IMR-90 (cell line): Measurements from ENCODE around the gene PKIG. TPM values are rescaled to one million over a fixed set of nuclear protein-coding genes. Genes with fewer than 3 reads are reported as not detected.

Experiments
- ATAC-seq: fragments of 200-7000 bp; cut with Tn5 transposase; 2 replicates; pipeline ENCODE4 v1.9.1; 2020; ENCODE audit warnings: low read depth, mild to moderate bottlenecking, moderate library complexity
- BruUV-seq: library from RNA; stranded (reverse); fragments of 400-500 nt; replicated peaks from 2 replicates; lab custom pipeline; 2021; lab: Mats Ljungman, UMichigan
- CTCF ChIA-PET: fragments of 300-600 bp; formaldehyde crosslinking; extraction: SDS; loops from one replicate; lab custom pipeline; 2021; ENCODE audit warnings: antibody characterized with exemption; lab: Yijun Ruan, JAX
- POLR2A ChIA-PET: fragments of 300-600 bp; sonication (Branson Sonifier 250); formaldehyde crosslinking; loops from one replicate; lab custom pipeline; 2022; ENCODE audit warnings: antibody characterized with exemption; ENCODE audit not compliant: unreplicated experiment; lab: Charles Lee
- DNase-seq: peaks from one replicate; pipeline ENCODE4 v3.0.0; 2013
- H2AFZ ChIP-seq: replicated peaks from 2 replicates; pipeline ENCODE3; 2013; ENCODE audit warnings: low read length, mild to moderate bottlenecking; ENCODE audit not compliant: poor library complexity
- H2AK5ac ChIP-seq: 2 replicates; pipeline ENCODE4 v1.6.1; 2013; ENCODE audit warnings: low read depth, low read length, inconsistent platforms
- H2AK9ac ChIP-seq: replicated peaks from 2 replicates; pipeline ENCODE3; 2013; ENCODE audit warnings: mild to moderate bottlenecking, low read depth, low read length, moderate library complexity; ENCODE audit not compliant: poor library complexity
- H2BK120ac ChIP-seq: 2 replicates; pipeline ENCODE4 v1.6.1; 2013; ENCODE audit warnings: low read depth, low read length, inconsistent platforms
- H2BK15ac ChIP-seq: 3 replicates; pipeline ENCODE4 v1.6.1; 2013; ENCODE audit warnings: low read depth, low read length, inconsistent platforms
- H2BK20ac ChIP-seq: 2 replicates; pipeline ENCODE4 v1.6.1; 2013; ENCODE audit warnings: low read depth, mild to moderate bottlenecking, inconsistent platforms, low read length, moderate library complexity
- H2BK5ac ChIP-seq: 2 replicates; pipeline ENCODE4 v1.6.1; 2013; ENCODE audit warnings: mild to moderate bottlenecking, low read depth, low read length, inconsistent platforms; ENCODE audit not compliant: poor library complexity, severe bottlenecking
- H3K14ac ChIP-seq: replicated peaks from 2 replicates; pipeline ENCODE4 v1.6.1; 2013; ENCODE audit warnings: low read depth, low read length, inconsistent platforms
- H3K18ac ChIP-seq: 2 replicates; pipeline ENCODE4 v1.6.1; 2013; ENCODE audit warnings: low read depth, low read length, control low read depth
- H3K23ac ChIP-seq: 2 replicates; pipeline ENCODE4 v1.6.1; 2013; ENCODE audit warnings: low read depth, low read length, inconsistent platforms
- H3K27ac ChIP-seq: 2 replicates; pipeline ENCODE4 v1.5.1; 2013; ENCODE audit warnings: mild to moderate bottlenecking, control low read depth, low read length; ENCODE audit not compliant: insufficient read depth
- H3K27me3 ChIP-seq: 2 replicates; pipeline ENCODE4 v1.6.1; 2013; ENCODE audit warnings: low read length; ENCODE audit not compliant: control insufficient read depth, insufficient read depth
- H3K36me3 ChIP-seq: 2 replicates; pipeline ENCODE4 v1.6.1; 2013; ENCODE audit warnings: low read length, mixed read lengths; ENCODE audit not compliant: control insufficient read depth, insufficient read depth
- H3K4ac ChIP-seq: 2 replicates; pipeline ENCODE4 v1.6.1; 2013; ENCODE audit warnings: low read depth, low read length, inconsistent platforms
- H3K4me1 ChIP-seq: 2 replicates; pipeline ENCODE4 v1.6.1; 2013; ENCODE audit warnings: low read length, mixed read lengths; ENCODE audit not compliant: control insufficient read depth, insufficient read depth
- H3K4me2 ChIP-seq: 2 replicates; pipeline ENCODE4 v1.6.1; 2013; ENCODE audit warnings: low read depth, mild to moderate bottlenecking, control low read depth, low read length, moderate library complexity
- H3K4me3 ChIP-seq: 2 replicates; pipeline ENCODE4 v1.5.1; 2013; ENCODE audit warnings: low read depth, mild to moderate bottlenecking, control low read depth, low read length, moderate library complexity; ENCODE audit not compliant: insufficient read depth
- H3K56ac ChIP-seq: 2 replicates; pipeline ENCODE4 v1.6.1; 2013; ENCODE audit warnings: low read length, inconsistent platforms; ENCODE audit not compliant: insufficient read depth; ENCODE audit errors: extremely low read depth
- H3K79me1 ChIP-seq, 2 experiments: 2 replicates each; pipeline ENCODE4 v1.6.1; 2013; ENCODE audit warnings: low read length in 2 of 2, inconsistent platforms in 1 of 2, low read depth in 1 of 2
- H3K9ac ChIP-seq: 2 replicates; pipeline ENCODE4 v1.6.1; 2013; ENCODE audit warnings: low read depth, low read length, control low read depth
- H3K9me1 ChIP-seq: 2 replicates; pipeline ENCODE4 v1.6.1; 2013; ENCODE audit warnings: low read length, inconsistent platforms; ENCODE audit not compliant: insufficient read depth
- H3K9me3 ChIP-seq: 2 replicates; pipeline ENCODE4 v1.6.1; 2013; ENCODE audit warnings: low read length; ENCODE audit not compliant: control insufficient read depth, insufficient read depth
- H4K20me1 ChIP-seq: 2 replicates; pipeline ENCODE4 v1.6.1; 2013; ENCODE audit warnings: low read length, inconsistent platforms; ENCODE audit not compliant: insufficient read depth
- H4K5ac ChIP-seq: 2 replicates; pipeline ENCODE4 v1.6.1; 2013; ENCODE audit warnings: mild to moderate bottlenecking, low read depth, low read length, control low read depth
- H4K8ac ChIP-seq, 2 experiments: 2 replicates each; pipeline ENCODE4 v1.6.1; 2013; ENCODE audit warnings: low read depth in 2 of 2, low read length in 2 of 2, control low read depth in 1 of 2, inconsistent platforms in 1 of 2
- H4K91ac ChIP-seq: 2 replicates; pipeline ENCODE4 v1.6.1; 2013; ENCODE audit warnings: low read depth, low read length, inconsistent platforms; ENCODE audit not compliant: insufficient read depth
- BHLHE40 ChIP-seq: fragments of 150-350 bp; IDR thresholded peaks from 2 replicates; pipeline ENCODE4 v1.6.1; 2016; ENCODE audit warnings: mild to moderate bottlenecking, low read depth, low read length
- CEBPB ChIP-seq: IDR thresholded peaks from 2 replicates; pipeline ENCODE4 v1.6.1; 2012; ENCODE audit warnings: low read depth, low read length, improper control_type of control experiment
- CHD1 ChIP-seq: IDR thresholded peaks from 2 replicates; pipeline ENCODE4 v1.6.1; 2012; ENCODE audit warnings: low read depth, low read length, improper control_type of control experiment
- ELK1 ChIP-seq: fragments of 150-350 bp; IDR thresholded peaks from 2 replicates; pipeline ENCODE4 v1.6.1; 2016; ENCODE audit warnings: low read depth, mild to moderate bottlenecking, low read length, moderate library complexity, borderline replicate concordance
- MAZ ChIP-seq: IDR thresholded peaks from 2 replicates; pipeline ENCODE4 v1.6.1; 2012; ENCODE audit warnings: low read depth, mild to moderate bottlenecking, low read length, improper control_type of control experiment, moderate library complexity, borderline replicate concordance
- RAD21 ChIP-seq: IDR thresholded peaks from 2 replicates; pipeline ENCODE4 v1.6.1; 2012; ENCODE audit warnings: low read length, improper control_type of control experiment
- RCOR1 ChIP-seq: IDR thresholded peaks from 2 replicates; pipeline ENCODE4 v1.6.1; 2012; ENCODE audit warnings: mild to moderate bottlenecking, low read length, improper control_type of control experiment; ENCODE audit not compliant: insufficient replicate concordance
- SMC3 ChIP-seq: fragments of 150-350 bp; IDR thresholded peaks from 2 replicates; pipeline ENCODE4 v1.6.1; 2016; ENCODE audit warnings: low read depth, mild to moderate bottlenecking, antibody characterized with exemption, low read length, moderate library complexity
- USF2 ChIP-seq: fragments of 150-350 bp; IDR thresholded peaks from 2 replicates; pipeline ENCODE4 v1.6.1; 2017; ENCODE audit warnings: mild to moderate bottlenecking, antibody characterized with exemption, low read length, low read depth
- WGBS, 2 experiments: methylation state at CpG; one replicate each; pipeline versions ENCODE4 v1.1.5 to v1.1.7; 2013; ENCODE audit warnings: missing lambda C conversion rate in 2 of 2; ENCODE audit not compliant: insufficient read length in 1 of 2; ENCODE audit errors: extremely low coverage in 2 of 2; 5-methylcytosine and 5-hydroxymethylcytosine counted together
- dilution Hi-C: fragments of 300-500 bp; cut with HindIII; formaldehyde crosslinking; loops from one replicate; pipeline ENCODE4 v1.14.3; 2018; ENCODE audit warnings: low sequenced_read_pairs; ENCODE audit not compliant: unreplicated experiment
- in situ Hi-C: fragments of 300-500 bp; cut with MboI; formaldehyde crosslinking; loops from 3 replicates; pipeline ENCODE4 v1.14.3; 2019; ENCODE audit warnings: low sequenced_read_pairs, inconsistent platforms, mixed read lengths
- intact Hi-C: fragments of 100-400 bp; cut with micrococcal nuclease; formaldehyde crosslinking; loops from 2 replicates; pipeline ENCODE4 v1.10.0; 2022
- polyA plus RNA-seq, 3 experiments: library from polyadenylated mRNA; depleted of rRNA; stranded (reverse); fragments of >200 nt; gene quantifications; 2 replicates each; pipeline ENCODE4 v1.2.3, GENCODE V29; 2012; ENCODE audit warnings: low replicate concordance in 1 of 3
- total RNA-seq: library from RNA; depleted of rRNA; stranded (reverse); fragments of >200 nt; gene quantifications from 2 replicates; pipeline ENCODE4 v1.2.3, GENCODE V29; 2012

Gene PKIG
- total and polyA plus RNA-seq, 2 of the 4 experiments (the other 2 are of a cell fraction) = 78.3 to 89.6 TPM

GRCh38 chr20:44644667-44645131 lies 62.3 kb downstream of the PKIG start (continued):
- TF ChIP-seq ELK1 = no peak
- TF ChIP-seq CEBPB = no peak
- TF ChIP-seq RCOR1 = no peak

GRCh38 chr20:44646023-44646640 lies 63.8 kb downstream of the PKIG start:
- H3K4me1 ChIP-seq = peaks cover 30% of the 10 kb centered on the region
- ChIA-PET CTCF (no interaction called here), POLR2A (no interaction called here)
- no peaks in the 10 kb centered on the region for H3K36me3 ChIP-seq
- peak; percentile 80 for DNase-seq
- H3K9ac ChIP-seq = no peak overlapping the region
- in situ Hi-C loops (no loop called here), dilution Hi-C loops (no loop called here), intact Hi-C loops (no loop called here)
- H3K9me3 ChIP-seq = no peaks in the 10 kb centered on the region
- no peak for ATAC-seq
- peak overlapping the region; percentile 14; the same call in 1 of the 2 replicates for H3K14ac ChIP-seq
- peak overlapping the region; percentile 45 for H3K4ac ChIP-seq
- peak overlapping the region; percentile 82 for H2AK9ac ChIP-seq
- 83% methylated on average over 1 of the region's 4 CpGs; no CpG with 5 or more reads in 1 of the 2 experiments for WGBS, 2 experiments
- H3K27ac ChIP-seq = no peak overlapping the region
- H3K9me1 ChIP-seq = peaks cover 16% of the 10 kb centered on the region; the same call in 1 of the 2 replicates
- TF ChIP-seq SMC3 (no peak), RAD21 (no peak), MAZ (no peak), USF2 (no peak), BHLHE40 (no peak), CHD1 (no peak)
- H3K23ac ChIP-seq = no peak overlapping the region
- no TSS peak for BruUV-seq
- no peak overlapping the region for H4K5ac ChIP-seq
- no peak overlapping the region for H2BK15ac ChIP-seq
- H3K4me3 ChIP-seq = no peak overlapping the region
- peak overlapping the region; percentile 82 for H2AK5ac ChIP-seq
- peak overlapping the region; percentile 54 for H2AFZ ChIP-seq
- no peaks in the 10 kb centered on the region for H3K27me3 ChIP-seq
- no peak overlapping the region for H2BK20ac ChIP-seq
- no peak overlapping the region; a peak in 1 of 4 replicates for H4K8ac ChIP-seq
- no peak overlapping the region for H2BK5ac ChIP-seq
- H3K56ac ChIP-seq = no peak overlapping the region
- no peak overlapping the region for H4K91ac ChIP-seq
- no peak overlapping the region for H3K18ac ChIP-seq
- no peaks in the 10 kb centered on the region for H4K20me1 ChIP-seq
- H3K4me2 ChIP-seq = no peak overlapping the region
- peak overlapping the region; percentile 38; the same call in 1 of the 2 replicates for H2BK120ac ChIP-seq
- H3K79me1 ChIP-seq = peaks cover 3 to 11% of the 10 kb centered on the region in 2 experiments; a peak in 2 of 4 replicates
